Mesendoderm (in vitro differentiated cells): ENCODE measurements around the gene HBP1.
"Not testable (repeated sequence)": the region's sequence is repeated elsewhere in the genome, so short reads cannot be mapped to it uniquely, and the experiment has no call there.

Source experiments
- DNase-seq: peaks from one replicate; pipeline ENCODE4 v3.0.0; 2013
- H2AK5ac ChIP-seq: 2 replicates; pipeline ENCODE4 v1.6.1; 2013; ENCODE audit warnings: low read length, inconsistent platforms
- H2BK120ac ChIP-seq: 2 replicates; pipeline ENCODE4 v1.6.1; 2013; ENCODE audit warnings: low read depth, mild to moderate bottlenecking, low read length, moderate library complexity, mixed read lengths
- H2BK15ac ChIP-seq: replicated peaks from 2 replicates; pipeline ENCODE4 v1.6.1; 2013; ENCODE audit warnings: low read depth, mild to moderate bottlenecking, moderate library complexity
- H2BK5ac ChIP-seq: 2 replicates; pipeline ENCODE4 v1.6.1; 2013; ENCODE audit warnings: low read length, inconsistent platforms
- H3K18ac ChIP-seq: 2 replicates; pipeline ENCODE4 v1.6.1; 2013; ENCODE audit warnings: mild to moderate bottlenecking, low read length, mixed read lengths
- H3K23ac ChIP-seq: one replicate; pipeline ENCODE4 v1.6.1; 2013; ENCODE audit warnings: low read length
- H3K27ac ChIP-seq: 2 replicates; pipeline ENCODE4 v1.5.1; 2013; ENCODE audit warnings: low read depth, mild to moderate bottlenecking, inconsistent platforms, low read length, moderate library complexity
- H3K27me3 ChIP-seq: 2 replicates; pipeline ENCODE4 v1.6.1; 2013; ENCODE audit warnings: low read length, control low read depth, mild to moderate bottlenecking, inconsistent platforms; ENCODE audit not compliant: insufficient read depth, poor library complexity
- H3K36me3 ChIP-seq: 2 replicates; pipeline ENCODE4 v1.6.1; 2013; ENCODE audit warnings: low read length, inconsistent platforms; ENCODE audit not compliant: control insufficient read depth, insufficient read depth
- H3K4ac ChIP-seq: one replicate; pipeline ENCODE4 v1.6.1; 2013; ENCODE audit warnings: low read depth, mild to moderate bottlenecking, low read length, moderate library complexity
- H3K4me1 ChIP-seq: 2 replicates; pipeline ENCODE4 v1.6.1; 2013; ENCODE audit warnings: low read depth, low read length, inconsistent platforms; ENCODE audit not compliant: control insufficient read depth
- H3K4me2 ChIP-seq: 2 replicates; pipeline ENCODE4 v1.6.1; 2013; ENCODE audit warnings: low read length
- H3K4me3 ChIP-seq: 2 replicates; pipeline ENCODE4 v1.5.1; 2013; ENCODE audit warnings: mild to moderate bottlenecking, low read length
- H3K56ac ChIP-seq: one replicate; pipeline ENCODE4 v1.6.1; 2013; ENCODE audit warnings: low read length
- H3K79me1 ChIP-seq: 2 replicates; pipeline ENCODE4 v1.6.1; 2013; ENCODE audit warnings: low read length, inconsistent platforms
- H3K79me2 ChIP-seq: 2 replicates; pipeline ENCODE4 v1.6.1; 2013; ENCODE audit warnings: mild to moderate bottlenecking, low read length; ENCODE audit not compliant: control insufficient read depth, insufficient read depth
- H3K9ac ChIP-seq: 2 replicates; pipeline ENCODE4 v1.6.1; 2013; ENCODE audit warnings: low read length, inconsistent platforms
- H4K5ac ChIP-seq: one replicate; pipeline ENCODE4 v1.6.1; 2013; ENCODE audit warnings: low read length
- H4K8ac ChIP-seq: one replicate; pipeline ENCODE4 v1.6.1; 2013; ENCODE audit warnings: low read depth, mild to moderate bottlenecking, control low read depth, low read length, moderate library complexity
- WGBS: extraction: QIAGEN DNeasy Blood & Tissue Kit; methylation state at CpG from one replicate; pipeline ENCODE4 v1.1.7; 2013; ENCODE audit warnings: low lambda C conversion rate, missing lambda C conversion rate; ENCODE audit not compliant: insufficient coverage; ENCODE audit errors: extremely low coverage; 5-methylcytosine and 5-hydroxymethylcytosine counted together

Gene HBP1

DNA sequence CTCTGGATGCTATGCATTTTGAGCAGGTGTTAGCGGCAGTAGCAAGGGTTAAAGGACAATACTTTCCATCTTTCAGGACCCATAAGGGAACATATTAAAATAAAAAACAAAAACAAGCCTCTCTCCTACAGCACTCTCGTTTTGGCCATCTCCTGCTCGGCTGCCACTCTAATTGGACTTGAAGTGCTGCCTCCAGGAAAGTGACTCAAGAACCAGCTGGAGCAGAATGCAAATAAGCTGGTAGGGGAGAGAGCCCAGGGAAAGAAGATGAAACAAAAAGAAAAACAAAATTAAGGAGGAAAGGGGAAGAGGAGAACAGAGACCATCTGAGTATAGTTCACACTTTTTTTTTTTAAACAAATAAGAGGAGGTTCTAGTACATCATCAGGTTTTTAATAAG, 65.6 kb downstream of the HBP1 start:
- Histone ChIP-seq H3K79me1 (no peaks in the 10 kb centered on the region), H3K9ac (no peak overlapping the region), H3K18ac (no peak overlapping the region), H2BK120ac (no peak overlapping the region), H3K27ac (no peak overlapping the region), H3K27me3 (no peaks in the 10 kb centered on the region), H2BK15ac (no peak overlapping the region), H3K4me3 (no peak overlapping the region), H3K4me2 (no peak overlapping the region), H4K5ac (no peak overlapping the region), H3K79me2 (no peaks in the 10 kb centered on the region), H3K36me3 (no peaks in the 10 kb centered on the region), H3K4me1 (peaks cover 4% of the 10 kb centered on the region), H3K23ac (no peak overlapping the region), H3K56ac (no peak overlapping the region), H2BK5ac (no peak overlapping the region), H3K4ac (no peak overlapping the region), H2AK5ac (no peak overlapping the region), H4K8ac (no peak overlapping the region)
- WGBS: no CpG with 5 or more reads among the region's 3 CpGs
- peak; percentile 16 for DNase-seq

DNA sequence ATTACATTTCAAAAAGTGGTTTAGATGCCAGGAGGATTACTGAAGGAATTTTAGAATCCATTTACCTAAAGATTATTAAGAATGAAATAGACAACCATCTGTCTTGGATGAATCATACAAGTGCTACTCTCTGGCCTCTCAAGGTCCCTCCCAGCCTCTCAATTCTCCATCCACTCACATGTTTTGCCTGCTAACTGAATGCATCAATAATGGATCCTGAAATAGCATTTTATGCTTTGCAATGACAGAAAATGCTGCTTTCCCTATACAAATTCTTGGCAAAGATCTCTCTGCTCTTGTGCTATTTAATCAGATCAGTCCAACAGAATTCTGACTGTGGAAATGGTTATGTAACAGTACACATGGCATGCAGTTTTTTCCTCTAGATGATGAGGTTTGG, 68.1 kb downstream of the HBP1 start:
- no peak overlapping the region for H3K4ac ChIP-seq
- H4K5ac ChIP-seq: no peak overlapping the region
- DNase-seq: no peak
- H3K36me3 ChIP-seq: no peaks in the 10 kb centered on the region
- no peak overlapping the region for H2AK5ac ChIP-seq
- no peak overlapping the region for H3K27ac ChIP-seq
- no peak overlapping the region for H2BK15ac ChIP-seq
- H3K4me3 ChIP-seq: no peak overlapping the region
- H3K56ac ChIP-seq: no peak overlapping the region
- H3K23ac ChIP-seq: no peak overlapping the region
- H4K8ac ChIP-seq: no peak overlapping the region
- H3K79me2 ChIP-seq: no peaks in the 10 kb centered on the region
- no peaks in the 10 kb centered on the region for H3K79me1 ChIP-seq
- H3K4me2 ChIP-seq: no peak overlapping the region
- H3K27me3 ChIP-seq: no peaks in the 10 kb centered on the region
- H3K4me1 ChIP-seq: peaks cover 2% of the 10 kb centered on the region
- H3K9ac ChIP-seq: no peak overlapping the region
- no peak overlapping the region for H2BK5ac ChIP-seq
- H3K18ac ChIP-seq: no peak overlapping the region
- H2BK120ac ChIP-seq: no peak overlapping the region

DNA sequence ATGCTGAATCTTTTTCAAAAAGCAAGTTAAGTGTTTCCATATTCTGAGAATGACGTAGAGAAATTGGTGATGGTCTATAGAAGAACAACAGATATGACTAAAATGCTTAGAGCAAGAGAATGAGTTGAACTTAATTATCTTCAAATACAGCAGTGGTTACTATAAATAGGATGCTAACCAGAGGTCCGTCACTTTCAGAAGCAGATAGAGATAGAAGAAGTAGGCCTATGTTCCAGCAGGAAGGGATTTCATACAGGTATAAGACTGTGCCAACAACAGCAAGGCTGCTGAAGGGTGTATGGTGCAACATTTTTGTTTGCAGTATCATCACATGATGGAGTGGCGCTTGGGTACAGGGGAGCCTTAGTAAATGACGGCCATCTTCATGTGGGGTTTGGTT, 68.6 kb downstream of the HBP1 start:
- Histone ChIP-seq H4K5ac (no peak overlapping the region), H3K79me1 (no peaks in the 10 kb centered on the region), H2AK5ac (no peak overlapping the region), H3K4me3 (no peak overlapping the region), H3K9ac (no peak overlapping the region), H4K8ac (no peak overlapping the region), H3K27ac (no peak overlapping the region), H2BK15ac (no peak overlapping the region), H3K36me3 (no peaks in the 10 kb centered on the region), H3K4me2 (no peak overlapping the region), H3K56ac (no peak overlapping the region), H3K18ac (no peak overlapping the region), H3K23ac (no peak overlapping the region), H3K4ac (no peak overlapping the region), H3K27me3 (no peaks in the 10 kb centered on the region), H2BK120ac (no peak overlapping the region), H3K79me2 (no peaks in the 10 kb centered on the region), H3K4me1 (peaks cover 2% of the 10 kb centered on the region), H2BK5ac (no peak overlapping the region)
- no CpG with 5 or more reads among the region's 4 CpGs for WGBS
- DNase-seq: no peak

DNA sequence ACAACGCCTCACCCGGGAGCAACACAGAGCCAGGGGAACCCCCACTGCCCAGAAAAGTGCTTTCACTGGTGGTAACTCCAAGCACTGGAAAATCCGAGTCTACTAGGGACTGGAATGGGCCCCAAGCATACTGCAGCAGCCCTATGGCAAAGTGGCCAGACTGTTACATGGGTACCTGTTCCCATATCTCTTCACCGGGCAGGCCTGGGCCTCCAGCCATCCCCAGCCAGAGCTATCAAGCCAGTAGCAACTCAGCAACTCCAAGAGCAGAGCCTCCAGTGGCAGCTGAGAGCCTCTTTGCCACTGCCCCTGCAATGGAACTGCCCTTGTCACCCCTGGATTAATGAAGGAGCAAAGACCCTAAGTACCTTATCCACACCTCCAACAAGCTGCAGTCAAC, 73.5 kb downstream of the HBP1 start:
- Histone ChIP-seq H2BK120ac (no peak overlapping the region), H3K27ac (no peak overlapping the region), H3K9ac (no peak overlapping the region), H3K23ac (no peak overlapping the region), H3K56ac (no peak overlapping the region), H3K18ac (no peak overlapping the region), H3K4me2 (no peak overlapping the region), H3K79me2 (no peaks in the 10 kb centered on the region), H2BK5ac (no peak overlapping the region), H3K4ac (no peak overlapping the region), H2AK5ac (no peak overlapping the region), H3K27me3 (no peaks in the 10 kb centered on the region), H4K8ac (no peak overlapping the region), H3K79me1 (no peaks in the 10 kb centered on the region), H2BK15ac (no peak overlapping the region), H3K4me3 (no peak overlapping the region), H4K5ac (no peak overlapping the region), H3K36me3 (no peaks in the 10 kb centered on the region), H3K4me1 (no peaks in the 10 kb centered on the region)
- no peak for DNase-seq
- no CpG with 5 or more reads among the region's 4 CpGs for WGBS

DNA sequence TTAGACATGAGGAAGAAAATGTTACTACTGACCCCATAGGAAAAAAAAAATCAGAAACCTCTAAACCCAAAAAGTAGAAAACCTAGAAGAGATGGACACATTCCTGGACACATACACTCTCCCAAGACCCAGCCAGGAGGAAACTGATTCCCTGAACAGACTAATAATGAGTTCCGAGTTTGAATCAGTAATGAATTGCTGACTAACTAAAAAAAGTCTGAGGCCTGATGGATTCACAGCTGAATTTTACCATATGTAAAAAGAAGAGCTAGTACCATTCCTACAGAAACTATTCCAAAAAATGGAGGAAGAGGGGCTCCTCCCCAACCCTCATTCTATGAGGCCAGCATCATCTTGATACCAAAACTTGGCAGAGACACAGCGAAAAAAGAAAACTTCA, 75.8 kb downstream of the HBP1 start:
- H3K36me3 ChIP-seq: no peaks in the 10 kb centered on the region
- no peak overlapping the region for H3K23ac ChIP-seq
- no peaks in the 10 kb centered on the region for H3K4me1 ChIP-seq
- H3K56ac ChIP-seq: no peak overlapping the region
- H2BK15ac ChIP-seq: no peak overlapping the region
- no peak overlapping the region for H2BK5ac ChIP-seq
- no peak overlapping the region for H4K5ac ChIP-seq
- no peak overlapping the region for H3K4ac ChIP-seq
- no peak overlapping the region for H2BK120ac ChIP-seq
- no peak overlapping the region for H3K27ac ChIP-seq
- no peak overlapping the region for H4K8ac ChIP-seq
- DNase-seq: no peak
- H3K4me2 ChIP-seq: no peak overlapping the region
- no CpG with 5 or more reads among the region's 2 CpGs for WGBS
- no peak overlapping the region for H3K18ac ChIP-seq
- no peaks in the 10 kb centered on the region for H3K79me2 ChIP-seq
- no peaks in the 10 kb centered on the region for H3K27me3 ChIP-seq
- H2AK5ac ChIP-seq: no peak overlapping the region
- H3K79me1 ChIP-seq: no peaks in the 10 kb centered on the region
- H3K9ac ChIP-seq: no peak overlapping the region
- no peak overlapping the region for H3K4me3 ChIP-seq

DNA sequence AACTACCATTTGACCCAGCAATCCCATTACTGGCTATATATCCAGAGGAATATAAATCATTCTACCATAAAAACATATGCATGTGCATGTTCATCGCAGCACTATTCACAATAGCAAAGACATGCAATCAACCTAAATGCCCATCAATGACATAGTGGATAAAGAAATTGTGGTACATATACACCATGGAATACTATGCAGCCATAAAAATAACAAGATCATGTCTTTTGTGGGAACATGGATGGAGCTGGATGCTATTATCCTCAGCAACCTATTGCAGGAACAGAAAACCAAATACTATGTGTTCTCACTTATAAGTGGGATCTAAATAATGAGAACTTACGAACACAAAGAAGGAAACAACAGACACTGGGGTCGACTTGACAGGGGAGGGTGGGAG, 78.0 kb downstream of the HBP1 start:
- no CpG with 5 or more reads among the region's 3 CpGs for WGBS
- not testable (repeated sequence) for H3K23ac ChIP-seq, H3K79me2 ChIP-seq, H4K8ac ChIP-seq, H3K27ac ChIP-seq, H3K18ac ChIP-seq, H3K4me1 ChIP-seq, H2AK5ac ChIP-seq, H3K79me1 ChIP-seq, H3K56ac ChIP-seq, H4K5ac ChIP-seq, H3K9ac ChIP-seq, H2BK5ac ChIP-seq, DNase-seq, H3K4me3 ChIP-seq, H3K36me3 ChIP-seq, H3K27me3 ChIP-seq, H3K4me2 ChIP-seq, H2BK120ac ChIP-seq, H2BK15ac ChIP-seq, H3K4ac ChIP-seq
